T47D (cell line): ENCODE results near the gene STX1A.

Experiments used
- DNase-seq, 2 experiments: peaks; one replicate each; pipeline versions ENCODE4 v3.0.0 to v3.0.0-alpha.2; 2011 to 2012; ENCODE audit warnings: low read depth in 1 of 2, low spot score in 1 of 2
- JUND ChIP-seq: IDR thresholded peaks from 2 replicates; pipeline ENCODE4 v1.6.1; 2012; ENCODE audit warnings: low read depth
- in situ Hi-C: cut with HindIII; loops from 2 replicates; pipeline ENCODE4 v1.10.0; 2016; ENCODE audit warnings: low sequenced_read_pairs, low pct_unique_long_range_greater_than_20kb

STX1A gene

DNA sequence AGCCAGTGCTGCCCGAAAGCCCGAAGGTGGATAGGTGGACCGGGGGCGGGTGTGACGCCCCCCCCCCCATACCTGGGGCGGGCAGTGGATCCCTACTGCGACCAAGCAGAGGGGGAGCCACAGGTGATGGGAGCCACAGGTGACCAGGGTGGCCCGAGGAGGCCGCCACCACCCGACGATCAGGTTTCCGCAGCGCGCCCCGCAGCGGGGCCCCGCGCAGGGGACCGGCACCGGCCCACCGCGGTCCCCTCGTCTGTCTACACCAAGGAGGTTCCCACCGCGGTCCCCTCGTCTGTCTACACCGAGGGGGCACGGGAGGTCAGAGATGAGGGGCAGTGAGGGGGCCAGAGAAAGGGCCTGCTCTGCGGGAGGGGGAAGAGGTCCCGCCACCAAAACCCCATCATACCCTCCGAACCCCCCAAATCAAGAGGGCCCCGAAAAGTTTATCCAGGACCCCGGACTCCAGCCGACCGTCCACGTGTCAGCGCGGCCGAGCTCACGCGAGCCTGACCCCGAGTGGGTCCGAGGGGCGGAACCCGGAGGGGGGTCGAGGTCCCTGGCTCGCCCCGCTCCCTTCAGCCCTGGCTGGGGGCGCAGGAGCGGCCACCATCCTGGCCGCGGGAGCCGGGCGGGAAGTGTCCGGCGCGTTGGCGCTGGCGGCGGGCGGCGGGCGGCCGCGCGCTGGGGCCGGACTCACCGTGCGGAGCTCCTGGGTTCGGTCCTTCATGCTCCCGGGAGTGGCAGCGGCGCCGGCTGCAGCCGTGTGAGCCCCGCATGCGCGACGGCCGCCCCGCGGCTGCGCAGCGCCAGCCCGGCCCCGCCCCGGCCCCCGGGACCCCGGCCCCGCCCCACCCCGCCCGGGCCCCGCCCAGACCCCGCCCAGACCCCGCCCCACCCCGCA is at the start of gene STX1A:
TSS of gene STX1A (minus strand) at position 765 of the 901 bp plus-strand sequence. CDS start at position 727, 38 bp downstream.
- peak; percentile 84 to 96 for DNase-seq
- in situ Hi-C loops = no loop called here
- TF ChIP-seq JUND = no peak

DNA sequence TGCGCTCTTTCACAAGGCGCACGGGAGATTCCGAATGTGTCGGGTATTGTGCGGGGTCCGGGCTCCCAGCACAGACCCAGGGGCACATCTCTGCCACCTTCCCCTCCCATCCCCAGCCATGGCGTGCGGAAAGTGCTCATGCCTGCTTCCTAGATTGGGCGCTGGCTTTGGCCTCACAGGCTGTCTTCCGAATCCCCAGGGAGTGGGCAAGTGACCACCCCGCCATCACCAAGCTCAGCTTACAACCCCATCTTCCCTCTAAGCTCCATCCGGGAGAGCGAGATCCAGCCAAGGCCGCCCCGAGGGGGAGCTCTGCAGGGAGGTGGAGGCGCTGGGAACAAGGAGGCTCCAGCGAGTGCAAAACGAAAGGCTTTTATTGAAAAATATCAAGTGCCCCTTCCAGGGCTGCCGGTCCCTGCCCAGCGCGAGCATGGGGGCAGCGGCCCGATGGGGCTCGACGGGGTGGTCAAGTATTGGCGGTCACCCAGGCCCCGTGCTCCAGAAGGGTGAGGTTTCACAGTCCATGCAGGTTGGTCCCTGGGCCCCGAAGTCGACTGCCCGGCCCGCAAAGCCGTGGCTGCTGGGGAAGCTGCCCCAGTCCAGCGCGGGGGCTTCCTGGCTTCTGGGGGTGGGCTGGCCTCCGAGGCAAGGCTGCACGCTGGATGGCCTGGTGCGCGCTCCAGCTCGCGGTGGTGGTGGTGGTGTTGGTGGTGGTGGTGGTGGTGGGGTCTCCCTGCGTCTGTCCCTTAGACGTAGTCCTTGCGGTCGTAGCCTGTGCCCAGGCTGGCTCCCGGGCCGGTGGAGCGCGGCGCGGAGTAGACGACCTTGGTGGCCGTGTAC is 49.4 kb upstream of the STX1A start:
- no peak for TF ChIP-seq JUND
- in situ Hi-C loops = no loop called here
- peak in 1 of 2 experiments; percentile 51 for DNase-seq

DNA sequence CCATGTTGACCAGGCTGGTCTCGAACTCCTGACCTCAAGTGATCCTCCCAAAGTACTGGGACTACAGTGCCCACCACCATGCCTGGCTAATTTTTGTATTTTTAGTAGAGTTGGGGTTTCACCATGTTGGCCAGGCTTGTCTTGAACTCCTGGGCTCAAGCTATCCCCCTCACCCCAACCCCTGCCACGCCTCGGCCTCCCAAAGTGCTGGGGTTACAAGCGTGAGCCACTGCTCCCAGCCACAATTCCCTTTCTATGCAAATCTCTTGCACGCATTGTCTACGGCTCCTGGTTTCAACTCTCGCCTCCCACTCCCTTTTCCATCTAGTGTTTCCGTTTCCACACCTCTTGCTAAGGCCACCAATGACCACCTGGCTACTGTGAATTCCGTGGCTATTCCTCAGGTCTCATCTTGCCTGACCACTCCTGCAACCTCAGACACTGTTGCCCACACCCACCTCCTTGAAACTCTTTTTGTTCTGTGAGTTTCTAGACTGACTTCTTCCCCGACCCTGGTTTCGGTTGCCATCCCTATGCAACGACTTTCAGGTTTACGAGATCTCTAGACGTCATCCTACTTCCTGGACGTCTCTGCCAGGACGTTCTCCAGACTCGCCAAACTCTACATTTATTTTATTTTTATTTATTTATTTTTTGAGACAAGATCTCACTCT is 47.2 kb upstream of the STX1A start:
- peak in 1 of 2 experiments; percentile 77 for DNase-seq
- in situ Hi-C loops = no loop called here

DNA sequence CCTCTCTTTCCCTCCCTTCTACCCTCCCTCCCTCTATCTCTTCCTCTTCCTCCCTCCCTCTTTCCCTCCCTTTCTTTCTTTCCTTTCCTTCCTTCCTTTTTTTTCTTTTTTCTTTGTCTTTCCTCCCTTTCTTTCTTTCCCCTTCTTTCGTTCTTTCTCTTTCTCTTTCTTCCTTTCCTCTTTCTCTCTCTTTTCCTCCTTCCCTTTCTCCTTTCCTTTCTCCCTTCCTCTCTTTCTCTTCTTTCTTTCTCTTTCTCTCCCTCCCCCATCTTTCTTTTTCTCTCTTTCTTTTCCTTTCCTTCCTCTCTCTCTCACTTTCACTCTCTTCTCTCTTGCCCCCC is 43.2 kb upstream of the STX1A start:
- no peak for DNase-seq
- no peak for TF ChIP-seq JUND
- in situ Hi-C loops = no loop called here

More for the DNA sequence above, 47.2 kb upstream of the STX1A start:
- 0 out of 2 replicates have a peak, but pooled peaks have one; percentile 13 for TF ChIP-seq JUND

DNA sequence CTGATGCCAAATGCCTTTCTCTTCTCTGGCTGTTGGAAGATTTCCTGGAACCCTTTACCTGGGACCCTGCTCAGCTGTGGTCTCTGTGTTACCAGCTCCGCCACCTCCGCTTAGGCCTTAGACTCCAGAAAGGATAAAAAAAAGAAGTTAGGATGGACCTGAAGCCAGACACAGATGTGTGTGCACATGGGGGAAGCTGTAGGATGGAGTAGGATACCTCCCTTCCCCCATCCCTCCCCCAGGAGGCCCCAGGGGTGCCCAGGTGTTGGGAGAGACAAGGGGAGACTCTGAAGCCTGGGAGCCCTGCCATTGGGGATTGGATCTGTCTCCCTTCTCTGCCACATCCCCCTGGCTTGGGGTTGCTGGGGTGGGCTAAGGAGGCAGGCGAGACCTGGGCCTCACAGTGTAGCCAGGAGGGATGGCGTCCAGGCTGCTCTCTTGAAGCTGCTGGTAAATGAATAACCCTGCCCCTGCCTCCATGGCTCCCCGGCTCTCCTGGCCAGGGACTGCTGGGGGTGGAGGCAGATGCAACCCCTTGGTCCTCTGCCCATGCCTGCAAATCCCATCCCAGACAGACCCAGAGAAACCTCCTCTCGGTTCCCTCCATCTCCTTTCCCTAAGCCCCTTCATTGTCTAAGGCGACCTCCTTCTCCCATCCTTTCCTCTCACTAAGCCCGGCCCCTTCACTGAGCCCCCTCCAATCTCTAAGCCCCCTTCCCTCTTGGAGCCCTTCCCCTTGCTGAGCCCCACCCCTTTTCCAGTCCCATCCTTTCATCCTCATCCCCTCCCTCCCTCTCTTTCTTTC is 42.6 kb upstream of the STX1A start:
- in situ Hi-C loops = no loop called here
- DNase-seq = no peak
- no peak for TF ChIP-seq JUND

DNA sequence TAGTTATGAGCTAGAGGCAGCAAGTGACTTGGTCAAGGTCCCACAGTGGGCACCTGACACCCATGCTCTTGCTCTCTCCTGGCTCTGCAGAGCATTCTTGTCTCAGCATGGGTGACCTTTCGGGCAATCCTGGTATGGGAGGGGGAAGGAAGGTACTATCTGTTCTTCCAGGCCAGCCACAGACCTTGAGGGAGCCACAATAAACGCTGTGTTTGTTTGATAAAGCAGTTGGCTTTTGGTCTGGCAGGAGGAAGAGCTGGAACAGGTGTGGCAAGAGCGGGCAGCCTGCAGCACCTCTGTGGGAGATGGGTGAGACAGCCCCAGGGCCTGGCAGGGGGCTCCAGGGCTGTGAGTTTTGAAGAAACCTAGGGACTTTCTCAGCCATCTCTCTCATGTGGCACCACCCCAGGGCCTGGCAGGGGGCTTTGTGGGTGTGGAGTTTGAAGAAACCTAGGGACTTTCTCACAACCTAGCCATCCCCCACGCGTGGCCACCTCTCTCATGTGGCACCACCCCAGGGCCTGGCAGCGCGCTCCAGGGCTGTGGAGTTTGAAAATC is 39.2 kb upstream of the STX1A start:
- no peak for TF ChIP-seq JUND
- DNase-seq = no peak
- in situ Hi-C loops = no loop called here

DNA sequence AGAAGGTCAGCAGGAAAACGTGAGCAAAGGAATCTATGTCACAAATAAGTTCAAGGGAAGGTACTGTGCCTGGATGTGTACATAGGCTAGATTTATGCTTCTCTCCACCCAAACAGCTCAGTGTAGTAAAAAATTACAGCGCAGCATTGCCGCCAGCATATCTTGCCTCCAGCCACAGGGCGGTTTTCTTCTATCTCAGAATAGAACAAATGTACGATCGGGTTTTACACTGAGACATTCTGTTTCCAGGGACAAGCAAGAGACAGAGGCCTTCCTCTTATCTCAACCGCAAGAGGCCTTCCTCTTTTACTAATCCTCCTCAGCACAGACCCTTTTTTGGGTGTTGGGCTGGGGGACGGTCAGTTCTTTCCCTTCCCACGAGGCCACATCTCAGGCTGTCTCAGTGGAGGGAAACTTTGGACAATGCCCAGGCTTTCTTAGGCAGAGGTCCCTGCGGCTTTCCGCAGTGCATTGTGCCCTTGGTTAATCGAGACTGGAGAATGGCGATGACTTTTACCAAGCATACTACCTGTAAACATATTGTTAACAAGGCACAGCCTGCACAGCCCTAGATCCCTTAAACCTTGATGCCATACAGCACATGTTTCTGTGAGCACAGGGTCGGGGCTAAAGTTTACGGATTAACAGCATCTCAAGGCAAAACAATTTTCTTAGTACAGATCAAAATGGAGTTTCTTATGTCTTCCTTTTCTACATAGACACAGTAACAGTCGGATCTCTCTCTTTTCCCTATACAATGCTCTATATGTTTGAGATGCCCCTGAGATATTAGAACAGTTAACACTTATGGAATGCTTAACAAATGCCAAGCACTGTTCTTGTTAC is 30.7 kb upstream of the STX1A start:
- in situ Hi-C loops = no loop called here
- DNase-seq = no peak
- no peak for TF ChIP-seq JUND

DNA sequence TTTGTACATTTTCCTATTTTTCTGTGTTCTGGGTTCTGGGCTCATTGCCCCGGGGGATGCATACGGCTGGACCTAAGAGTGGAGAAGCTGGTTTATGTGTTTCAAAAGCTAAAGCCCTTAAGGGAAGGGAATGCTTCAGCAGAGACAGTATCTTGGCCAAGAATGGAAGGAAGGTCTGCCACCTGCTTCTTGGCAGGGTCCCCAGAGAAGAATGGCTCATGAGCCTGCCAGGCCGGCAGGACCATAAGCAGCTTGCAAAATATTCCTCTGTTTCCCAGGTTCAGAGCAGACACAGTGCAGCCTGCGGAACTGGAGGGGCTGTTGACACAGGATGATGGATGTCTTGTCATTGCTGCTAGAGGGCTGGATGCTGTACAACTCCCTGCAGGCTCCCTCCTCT is 26.9 kb upstream of the STX1A start:
- peak in 1 of 2 experiments; percentile 98 for DNase-seq
- in situ Hi-C loops = no loop called here
- peak; percentile 67; the same call in 1 of the 2 replicates for TF ChIP-seq JUND

DNA sequence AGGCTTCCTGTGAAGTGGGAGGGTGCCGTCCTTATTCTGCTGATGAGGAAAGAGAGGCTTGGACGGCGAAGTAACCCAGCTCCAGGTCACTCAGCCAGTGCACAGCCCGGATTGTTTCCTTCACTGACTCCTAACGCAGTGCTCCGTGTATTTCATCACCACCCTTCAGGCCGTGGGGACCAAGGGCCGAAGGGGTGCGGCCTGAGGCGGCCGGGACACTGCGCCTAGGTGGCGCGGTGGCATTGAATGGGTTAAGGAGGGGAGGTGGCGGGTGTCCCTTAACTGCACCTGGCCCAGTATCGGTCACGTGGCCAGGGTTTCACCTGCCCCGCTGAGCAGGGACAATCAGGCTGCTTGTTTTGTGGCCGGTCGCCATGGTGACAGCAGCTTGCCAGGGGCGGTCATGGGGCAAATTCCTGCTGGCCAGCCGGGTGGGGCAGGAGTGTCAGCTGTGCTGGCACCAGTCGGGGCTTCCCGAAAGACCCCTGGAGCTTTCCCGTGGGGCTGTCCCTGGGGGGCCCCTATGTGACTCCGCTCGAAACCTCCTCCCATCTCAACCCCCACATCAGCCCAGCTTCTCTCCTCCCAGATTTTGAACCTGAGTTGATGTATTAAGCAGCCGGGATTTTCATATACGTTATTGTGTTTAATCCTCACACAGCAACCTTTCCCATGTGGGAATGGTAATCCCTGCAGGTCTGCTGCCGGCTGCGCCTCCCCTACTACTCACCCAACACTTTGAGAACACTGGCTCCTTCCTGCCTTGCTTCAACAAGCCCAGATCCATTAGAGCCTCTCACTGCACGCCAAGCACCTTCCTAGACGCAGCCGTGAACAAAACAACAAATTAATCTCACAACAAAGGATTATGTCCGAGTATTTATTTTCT is 23.5 kb upstream of the STX1A start:
- in situ Hi-C loops = no loop called here
- DNase-seq = peak; percentile 82 to 99

DNA sequence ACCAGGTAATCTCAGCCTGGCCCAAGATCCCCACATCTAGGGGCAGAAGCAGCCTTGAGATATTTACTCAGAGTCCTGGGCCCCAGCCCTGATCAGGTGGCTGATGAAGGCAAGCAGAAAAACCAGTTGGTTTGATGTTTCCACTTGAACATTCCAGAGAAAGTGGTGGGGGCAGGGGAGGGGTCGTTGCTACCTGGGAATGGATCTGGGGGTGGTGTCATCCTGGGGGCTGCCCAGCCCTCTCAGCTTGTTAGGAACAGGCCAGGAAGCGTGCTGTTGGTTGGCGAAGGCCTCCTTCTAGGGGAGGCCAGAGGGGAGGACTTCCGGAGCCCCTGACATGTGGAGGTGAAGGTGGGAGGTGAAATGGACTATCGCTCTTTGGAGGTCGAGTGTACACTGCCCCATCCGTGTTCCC is 22.9 kb upstream of the STX1A start:
- in situ Hi-C loops = no loop called here

More for the DNA sequence above, 23.5 kb upstream of the STX1A start:
- TF ChIP-seq JUND = no peak

More for the DNA sequence above, 22.9 kb upstream of the STX1A start:
- DNase-seq = peak in 1 of 2 experiments; percentile 94
- 0 out of 2 replicates have a peak, but pooled peaks have one; percentile 76 for TF ChIP-seq JUND
